ENCODE results near the gene GPR160. TPM values are rescaled to one million over a fixed set of nuclear protein-coding genes. Genes with fewer than 3 reads are reported as not detected.

Gene GPR160
- total RNA-seq, 4 donors from 2014 or later: 93.5 to 195 (median 139) TPM

DNA sequence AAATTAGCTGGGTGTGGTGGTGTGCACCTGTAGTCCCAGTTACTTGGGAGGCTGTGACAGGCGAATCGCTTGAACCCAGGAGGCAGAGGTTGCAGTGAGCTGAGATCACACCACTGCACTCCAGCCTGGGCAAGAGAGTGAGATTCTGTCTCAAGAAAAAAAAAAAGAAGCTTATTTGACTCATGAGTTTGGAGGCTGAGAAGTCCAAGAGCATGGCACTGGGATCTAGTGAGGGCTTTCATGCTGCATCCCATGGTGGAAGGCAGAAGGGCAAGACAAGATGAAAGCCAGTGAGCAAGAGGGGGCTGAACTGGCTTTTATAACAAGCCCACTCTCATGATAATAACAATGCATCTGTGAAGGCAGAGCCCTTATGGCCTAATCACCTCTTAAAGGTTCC is 37.7 kb upstream of the GPR160 start:
- no peaks in the 10 kb centered on the region for H3K27me3 ChIP-seq
- H3K36me3 ChIP-seq: peaks cover 0 to 9% (median 0%) of the 10 kb centered on the region in 4 donors
- no peaks in the 10 kb centered on the region for H3K4me1 ChIP-seq
- in situ Hi-C loops (cut with MboI; ENCODE audit: low pct_ligation_motif_present in 1 of 4, low pct_unique_long_range_greater_than_20kb in 1 of 4, low sequenced_read_pairs in 3 of 4): no loop called here
- no peaks in the 10 kb centered on the region for H3K9me3 ChIP-seq
- WGBS, 2 donors (ENCODE audit: low coverage in 1 of 2): 100% methylated on average over 2 of the region's 2 CpGs; no CpG with 5 or more reads in 1 of the 2 donors
- intact Hi-C loops (cut with DNase I; ENCODE audit: low total_unique reads): no loop called here
- no peak for DNase-seq
- no peak overlapping the region for H3K4me3 ChIP-seq
- TF ChIP-seq, protein P1, sequence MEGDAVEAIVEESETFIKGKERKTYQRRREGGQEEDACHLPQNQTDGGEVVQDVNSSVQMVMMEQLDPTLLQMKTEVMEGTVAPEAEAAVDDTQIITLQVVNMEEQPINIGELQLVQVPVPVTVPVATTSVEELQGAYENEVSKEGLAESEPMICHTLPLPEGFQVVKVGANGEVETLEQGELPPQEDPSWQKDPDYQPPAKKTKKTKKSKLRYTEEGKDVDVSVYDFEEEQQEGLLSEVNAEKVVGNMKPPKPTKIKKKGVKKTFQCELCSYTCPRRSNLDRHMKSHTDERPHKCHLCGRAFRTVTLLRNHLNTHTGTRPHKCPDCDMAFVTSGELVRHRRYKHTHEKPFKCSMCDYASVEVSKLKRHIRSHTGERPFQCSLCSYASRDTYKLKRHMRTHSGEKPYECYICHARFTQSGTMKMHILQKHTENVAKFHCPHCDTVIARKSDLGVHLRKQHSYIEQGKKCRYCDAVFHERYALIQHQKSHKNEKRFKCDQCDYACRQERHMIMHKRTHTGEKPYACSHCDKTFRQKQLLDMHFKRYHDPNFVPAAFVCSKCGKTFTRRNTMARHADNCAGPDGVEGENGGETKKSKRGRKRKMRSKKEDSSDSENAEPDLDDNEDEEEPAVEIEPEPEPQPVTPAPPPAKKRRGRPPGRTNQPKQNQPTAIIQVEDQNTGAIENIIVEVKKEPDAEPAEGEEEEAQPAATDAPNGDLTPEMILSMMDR (IDR thresholded peaks at IDR 0.05): no peak
- TF ChIP-seq POLR2A (IDR thresholded peaks at IDR 0.05): no peak
- no peak for TF ChIP-seq POLR2AphosphoS5 (IDR thresholded peaks at IDR 0.05)
- no peak for TF ChIP-seq EP300 (IDR thresholded peaks at IDR 0.05; ENCODE audit: low read depth)
- H3K27ac ChIP-seq: no peak overlapping the region

DNA sequence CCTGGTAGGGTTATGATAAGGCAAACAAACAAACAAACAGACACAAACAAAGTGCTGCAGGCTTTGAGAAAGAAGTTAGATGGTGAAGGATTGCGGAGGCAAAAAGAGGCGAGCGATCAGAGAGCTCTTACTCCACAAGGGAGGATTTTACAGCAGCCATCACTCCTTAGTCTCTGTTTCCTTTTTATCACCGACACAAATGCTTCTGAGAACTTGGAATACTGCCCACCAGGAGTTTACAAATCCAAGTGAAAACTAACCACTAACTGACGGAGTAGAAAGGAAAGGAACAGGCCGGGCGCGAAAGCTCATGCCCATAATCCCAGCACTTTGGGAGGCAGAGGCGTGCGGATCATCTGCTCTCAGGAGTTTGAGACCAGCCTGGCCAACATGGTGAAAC is 35.6 kb upstream of the GPR160 start:
- WGBS, 2 donors (ENCODE audit: low coverage in 1 of 2): 77 to 79% methylated on average over 4 to 10 of the region's 10 CpGs
- H3K4me3 ChIP-seq: no peak overlapping the region
- no peaks in the 10 kb centered on the region for H3K27me3 ChIP-seq
- intact Hi-C loops (cut with DNase I; ENCODE audit: low total_unique reads) (no loop called here), in situ Hi-C loops (cut with MboI; ENCODE audit: low pct_ligation_motif_present in 1 of 4, low pct_unique_long_range_greater_than_20kb in 1 of 4, low sequenced_read_pairs in 3 of 4) (no loop called here)
- DNase-seq: no peak
- no peaks in the 10 kb centered on the region for H3K9me3 ChIP-seq
- H3K4me1 ChIP-seq: no peaks in the 10 kb centered on the region
- no peak for TF ChIP-seq POLR2AphosphoS5 (IDR thresholded peaks at IDR 0.05)
- no peak overlapping the region for H3K27ac ChIP-seq
- no peaks in the 10 kb centered on the region for H3K36me3 ChIP-seq

DNA sequence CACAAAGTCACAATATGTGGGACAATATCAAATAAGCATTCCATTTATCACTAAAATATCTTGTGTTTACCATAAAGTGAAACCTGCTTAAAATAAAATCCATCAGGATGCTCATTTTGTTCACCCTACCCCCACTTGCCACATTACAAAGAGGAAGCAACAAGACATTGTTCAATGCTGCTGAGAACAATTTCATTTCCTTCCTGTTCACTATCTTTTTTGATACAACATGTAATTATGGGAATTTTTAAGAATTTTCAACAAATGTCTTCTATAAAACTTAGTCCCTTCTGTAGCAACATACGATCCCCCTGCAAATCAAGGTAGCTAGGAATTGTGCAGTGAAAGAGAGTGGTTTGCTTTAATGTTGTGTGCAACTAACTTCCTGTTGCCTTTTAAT is 34.9 kb upstream of the GPR160 start:
- WGBS, 2 donors (ENCODE audit: low coverage in 1 of 2): 63 to 69% methylated on average over 1 of the region's 1 CpG
- Histone ChIP-seq H3K27me3 (no peaks in the 10 kb centered on the region), H3K4me3 (no peak overlapping the region), H3K4me1 (no peaks in the 10 kb centered on the region), H3K9me3 (no peaks in the 10 kb centered on the region), H3K27ac (no peak overlapping the region), H3K36me3 (no peaks in the 10 kb centered on the region)
- in situ Hi-C loops (cut with MboI; ENCODE audit: low pct_ligation_motif_present in 1 of 4, low pct_unique_long_range_greater_than_20kb in 1 of 4, low sequenced_read_pairs in 3 of 4) (no loop called here), intact Hi-C loops (cut with DNase I; ENCODE audit: low total_unique reads) (no loop called here)
- TF ChIP-seq EP300 (IDR thresholded peaks at IDR 0.05; ENCODE audit: low read depth): no peak
- no peak for DNase-seq

DNA sequence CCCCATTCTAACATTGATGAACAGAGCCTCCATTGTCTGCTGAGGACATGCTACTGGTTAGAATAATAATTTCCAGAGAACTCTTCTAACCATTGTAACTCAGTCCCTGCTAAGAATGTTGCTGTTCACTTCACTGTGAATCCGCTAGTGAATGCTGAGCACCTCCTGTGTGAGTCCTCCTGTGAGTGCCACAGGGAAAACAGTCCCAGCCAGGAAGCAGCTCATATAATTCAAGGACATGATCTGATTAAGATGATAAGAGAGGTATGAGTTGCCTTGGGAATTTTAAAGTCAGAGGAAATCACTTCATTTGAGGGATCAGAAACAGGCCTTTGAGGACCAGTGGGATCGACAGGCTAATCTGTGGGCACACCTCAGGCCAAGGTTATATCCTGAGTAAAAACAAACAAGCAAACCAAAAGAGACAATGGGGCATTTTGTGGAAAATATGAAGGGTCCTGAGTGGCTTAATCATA is 33.9 kb upstream of the GPR160 start:
- in situ Hi-C loops (cut with MboI; ENCODE audit: low pct_ligation_motif_present in 1 of 4, low pct_unique_long_range_greater_than_20kb in 1 of 4, low sequenced_read_pairs in 3 of 4): no loop called here
- no peaks in the 10 kb centered on the region for H3K4me1 ChIP-seq
- H3K27me3 ChIP-seq: no peaks in the 10 kb centered on the region
- no peaks in the 10 kb centered on the region for H3K36me3 ChIP-seq
- H3K4me3 ChIP-seq: no peak overlapping the region
- TF ChIP-seq POLR2A (IDR thresholded peaks at IDR 0.05) (no peak), EP300 (IDR thresholded peaks at IDR 0.05; ENCODE audit: low read depth) (no peak), POLR2AphosphoS5 (IDR thresholded peaks at IDR 0.05) (no peak)
- TF ChIP-seq, protein P1 (IDR thresholded peaks at IDR 0.05): no peak
- no peak overlapping the region for H3K27ac ChIP-seq
- WGBS, 2 donors (ENCODE audit: low coverage in 1 of 2): 79 to 80% methylated on average over 2 of the region's 2 CpGs
- no peaks in the 10 kb centered on the region for H3K9me3 ChIP-seq
- intact Hi-C loops (cut with DNase I; ENCODE audit: low total_unique reads): no loop called here
- no peak for DNase-seq

DNA sequence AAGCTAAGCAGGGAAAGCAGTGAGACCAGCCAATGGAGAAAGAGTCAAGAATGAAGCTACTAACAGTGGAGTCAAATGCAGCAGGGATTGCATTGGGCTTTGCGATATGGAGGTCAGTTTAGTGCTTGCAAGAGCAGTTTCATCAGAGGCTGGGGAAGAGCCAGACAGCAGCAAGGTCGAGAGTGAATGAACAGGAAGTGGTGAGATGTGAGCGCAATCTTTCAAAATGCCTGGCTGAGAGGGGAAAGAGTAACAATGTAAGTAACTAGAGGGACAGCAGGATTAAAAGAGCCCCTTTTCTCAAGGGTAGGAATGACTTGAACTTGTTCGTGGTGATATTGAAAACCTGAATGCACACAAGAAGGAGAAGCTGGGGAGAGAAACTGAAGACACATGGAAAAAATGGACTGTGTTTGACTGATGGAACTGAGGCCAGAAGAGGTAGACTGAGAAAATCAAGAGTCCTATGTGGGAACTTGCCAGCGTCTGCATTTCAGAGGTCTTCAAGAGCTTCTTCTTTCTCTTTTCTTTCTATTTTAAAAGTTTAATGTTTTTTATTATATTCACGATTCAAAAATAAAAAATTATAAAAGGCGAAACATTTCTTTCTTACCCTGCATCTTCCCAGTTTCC is 30.6 kb upstream of the GPR160 start:
- in situ Hi-C loops (cut with MboI; ENCODE audit: low pct_ligation_motif_present in 1 of 4, low pct_unique_long_range_greater_than_20kb in 1 of 4, low sequenced_read_pairs in 3 of 4): no loop called here
- no peak overlapping the region for H3K4me3 ChIP-seq
- H3K27me3 ChIP-seq: no peaks in the 10 kb centered on the region
- no peaks in the 10 kb centered on the region for H3K36me3 ChIP-seq
- no peak for DNase-seq
- 52 to 67% methylated on average over 6 to 7 of the region's 7 CpGs for WGBS, 2 donors (ENCODE audit: low coverage in 1 of 2)
- intact Hi-C loops (cut with DNase I; ENCODE audit: low total_unique reads): no loop called here
- TF ChIP-seq, protein P1 (IDR thresholded peaks at IDR 0.05): no peak
- TF ChIP-seq POLR2AphosphoS5 (IDR thresholded peaks at IDR 0.05): no peak
- TF ChIP-seq EP300 (IDR thresholded peaks at IDR 0.05; ENCODE audit: low read depth): no peak
- TF ChIP-seq POLR2A (IDR thresholded peaks at IDR 0.05): no peak
- no peak overlapping the region for H3K27ac ChIP-seq
- no peaks in the 10 kb centered on the region for H3K9me3 ChIP-seq
- H3K4me1 ChIP-seq: no peaks in the 10 kb centered on the region

Measured in transverse colon (tissue), 4 donors.